HG02571 (cell line): Measurements from ENCODE around the gene MED20.

Experiments
- ATAC-seq: cut with Tn5 transposase; IDR thresholded peaks from one replicate; pipeline ENCODE4 v1.9.1; 2021; ENCODE audit warnings: mild to moderate bottlenecking, moderate library complexity; ENCODE audit not compliant: unreplicated experiment

Gene MED20

DNA sequence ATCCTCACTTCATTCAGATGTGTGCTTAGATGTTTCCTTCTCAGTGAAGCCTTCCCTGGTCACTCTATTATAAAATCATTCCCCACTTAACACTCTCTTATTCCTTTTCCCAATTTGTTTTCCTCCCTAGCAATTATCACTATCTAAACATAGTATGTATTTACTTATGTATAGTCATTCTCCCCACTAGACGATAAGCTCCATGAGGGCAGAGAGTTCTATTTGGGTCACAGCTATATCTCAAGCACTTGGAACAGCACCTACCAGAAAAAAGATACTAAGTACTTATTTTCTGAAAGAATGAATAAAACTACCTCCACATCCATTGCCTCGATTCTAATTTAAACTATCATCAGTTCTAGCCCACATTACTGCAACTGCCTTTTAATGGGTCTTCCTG lies 62.2 kb downstream of the MED20 start:
- ATAC-seq, result no peak
